HG02885 (cell line): ENCODE results near the gene RALGPS1.

ENCODE experiments used
- ATAC-seq: cut with Tn5 transposase; IDR thresholded peaks from one replicate; pipeline ENCODE4 v1.9.1; 2021; ENCODE audit warnings: mild to moderate bottlenecking; ENCODE audit not compliant: unreplicated experiment, poor library complexity

The RALGPS1 gene

GRCh38 chr9:127107929-127108876 lies 193.6 kb downstream of the RALGPS1 start:
- ATAC-seq = no peak

GRCh38 chr9:127109212-127109711 lies 194.7 kb downstream of the RALGPS1 start:
- no peak for ATAC-seq

GRCh38 chr9:127112056-127112455 lies 197.5 kb downstream of the RALGPS1 start:
- no peak for ATAC-seq

- ATAC-seq = no peak
Measured at GRCh38 chr9:127112735-127113161, 198.2 kb downstream of the RALGPS1 start.

GRCh38 chr9:127113191-127113972 lies 198.8 kb downstream of the RALGPS1 start:
- no peak for ATAC-seq

GRCh38 chr9:127114606-127115005 lies 200.0 kb downstream of the RALGPS1 start:
- ATAC-seq = no peak

GRCh38 chr9:127116088-127116726 lies 201.6 kb downstream of the RALGPS1 start:
- no peak for ATAC-seq

GRCh38 chr9:127116957-127117356 lies 202.4 kb downstream of the RALGPS1 start:
- no peak for ATAC-seq

GRCh38 chr9:127117801-127118200 lies 203.2 kb downstream of the RALGPS1 start:
- no peak for ATAC-seq

GRCh38 chr9:127118597-127119319 lies 204.2 kb downstream of the RALGPS1 start:
- ATAC-seq = no peak

GRCh38 chr9:127119320-127119709 lies 204.7 kb downstream of the RALGPS1 start:
- no peak for ATAC-seq

GRCh38 chr9:127121628-127122175 lies 207.1 kb downstream of the RALGPS1 start:
- no peak for ATAC-seq

GRCh38 chr9:127122176-127123063 lies 207.8 kb downstream of the RALGPS1 start, which contains the start of gene ANGPTL2:
Gene ANGPTL2 (minus strand): TSS chr9:127122635. CDS start chr9:127108731, 13,904 bp downstream.
- no peak for ATAC-seq

- ATAC-seq = no peak
Measured at GRCh38 chr9:127123064-127123890, 208.7 kb downstream of the RALGPS1 start.

- no peak for ATAC-seq
Measured at GRCh38 chr9:127124111-127124531, 209.5 kb downstream of the RALGPS1 start.

- ATAC-seq = no peak
Measured at GRCh38 chr9:127124792-127125191, 210.2 kb downstream of the RALGPS1 start.

- ATAC-seq = no peak
Measured at GRCh38 chr9:127126971-127127370, 212.4 kb downstream of the RALGPS1 start.
